Measurements from ENCODE around the gene DLG2. TPM values are rescaled to one million over a fixed set of nuclear protein-coding genes. Genes with fewer than 3 reads are reported as not detected.

DLG2 gene
- total RNA-seq, 4 donors from 2014 or later, result 7.3 to 14.1 (median 11.1) TPM

- WGBS, result 54% methylated on average over 4 of the region's 4 CpGs
- Histone ChIP-seq H3K9me3 (no peaks in the 10 kb centered on the region), H3K27ac (replicated peaks in 1 of 4) (peak overlapping the region in 3 of 4 donors; percentile 51 to 64 (median 63)), H3K4me1 (peaks cover 0 to 37% (median 34%) of the 10 kb centered on the region in 4 donors), H3K36me3 (no peaks in the 10 kb centered on the region), H3K4me3 (no peak overlapping the region), H3K27me3 (no peaks in the 10 kb centered on the region)
- no peak for DNase-seq (ENCODE audit: extremely low spot score)
- no peak for TF ChIP-seq EP300 (IDR thresholded peaks at IDR 0.05)
- intact Hi-C loops (cut with DNase I), result no loop called here
These were observed 1085.3 kb downstream of the DLG2 start for GRCh38 chr11:84541731-84542340.

- no peaks in the 10 kb centered on the region for H3K9me3 ChIP-seq
- H3K36me3 ChIP-seq, result no peaks in the 10 kb centered on the region
- no peak overlapping the region for H3K27ac ChIP-seq (replicated peaks in 1 of 4)
- H3K4me1 ChIP-seq, result peaks cover 0 to 4% (median 3%) of the 10 kb centered on the region in 4 donors
- no peak overlapping the region for H3K4me3 ChIP-seq
- no peaks in the 10 kb centered on the region for H3K27me3 ChIP-seq
- TF ChIP-seq POLR2AphosphoS5 (IDR thresholded peaks at IDR 0.05), result no peak
- TF ChIP-seq, protein P1, sequence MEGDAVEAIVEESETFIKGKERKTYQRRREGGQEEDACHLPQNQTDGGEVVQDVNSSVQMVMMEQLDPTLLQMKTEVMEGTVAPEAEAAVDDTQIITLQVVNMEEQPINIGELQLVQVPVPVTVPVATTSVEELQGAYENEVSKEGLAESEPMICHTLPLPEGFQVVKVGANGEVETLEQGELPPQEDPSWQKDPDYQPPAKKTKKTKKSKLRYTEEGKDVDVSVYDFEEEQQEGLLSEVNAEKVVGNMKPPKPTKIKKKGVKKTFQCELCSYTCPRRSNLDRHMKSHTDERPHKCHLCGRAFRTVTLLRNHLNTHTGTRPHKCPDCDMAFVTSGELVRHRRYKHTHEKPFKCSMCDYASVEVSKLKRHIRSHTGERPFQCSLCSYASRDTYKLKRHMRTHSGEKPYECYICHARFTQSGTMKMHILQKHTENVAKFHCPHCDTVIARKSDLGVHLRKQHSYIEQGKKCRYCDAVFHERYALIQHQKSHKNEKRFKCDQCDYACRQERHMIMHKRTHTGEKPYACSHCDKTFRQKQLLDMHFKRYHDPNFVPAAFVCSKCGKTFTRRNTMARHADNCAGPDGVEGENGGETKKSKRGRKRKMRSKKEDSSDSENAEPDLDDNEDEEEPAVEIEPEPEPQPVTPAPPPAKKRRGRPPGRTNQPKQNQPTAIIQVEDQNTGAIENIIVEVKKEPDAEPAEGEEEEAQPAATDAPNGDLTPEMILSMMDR (IDR thresholded peaks at IDR 0.05), result no peak
- no peak for TF ChIP-seq POLR2A (IDR thresholded peaks at IDR 0.05; ENCODE audit: low read depth)
- TF ChIP-seq EP300 (IDR thresholded peaks at IDR 0.05), result no peak
- 90% methylated on average over 3 of the region's 3 CpGs for WGBS
- DNase-seq (ENCODE audit: extremely low spot score), result no peak
- intact Hi-C loops (cut with DNase I), result no loop called here
These were observed 1090.7 kb downstream of the DLG2 start for GRCh38 chr11:84536456-84536855.

- H3K4me3 ChIP-seq, result no peak overlapping the region
- no peak for DNase-seq (ENCODE audit: extremely low spot score)
- TF ChIP-seq POLR2A (IDR thresholded peaks at IDR 0.05; ENCODE audit: low read depth), result no peak
- TF ChIP-seq, protein P1 (IDR thresholded peaks at IDR 0.05), result no peak
- no peak for TF ChIP-seq EP300 (IDR thresholded peaks at IDR 0.05)
- TF ChIP-seq POLR2AphosphoS5 (IDR thresholded peaks at IDR 0.05), result no peak
- H3K27me3 ChIP-seq, result no peaks in the 10 kb centered on the region
- no peaks in the 10 kb centered on the region for H3K36me3 ChIP-seq
- WGBS, result 92% methylated on average over 4 of the region's 4 CpGs
- no peaks in the 10 kb centered on the region for H3K9me3 ChIP-seq
- no peaks in the 10 kb centered on the region for H3K4me1 ChIP-seq
- intact Hi-C loops (cut with DNase I), result no loop called here
- H3K27ac ChIP-seq (replicated peaks in 1 of 4), result no peak overlapping the region
These were observed 1094.8 kb downstream of the DLG2 start for GRCh38 chr11:84532364-84532763.

DNA sequence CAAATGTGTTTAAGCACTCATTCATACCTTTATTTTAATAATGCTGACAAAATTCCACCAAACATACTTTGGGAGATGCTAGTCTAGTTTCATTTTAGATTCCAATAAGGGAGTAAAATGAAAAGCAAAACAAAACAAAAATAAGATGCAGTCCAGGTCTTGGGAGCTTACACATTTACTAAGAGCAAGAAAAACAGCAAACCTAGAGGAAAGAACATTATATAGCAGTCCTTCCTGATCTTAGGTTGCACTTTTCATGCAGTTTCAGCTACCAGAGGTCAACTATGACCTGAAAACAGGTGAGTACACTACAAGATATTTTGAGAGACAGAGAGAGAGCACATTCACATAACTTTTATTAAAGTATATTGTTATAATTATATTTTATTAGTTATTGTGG, 1100.9 kb downstream of the DLG2 start:
- intact Hi-C loops (cut with DNase I), result loop anchor here (10.0 kb wide), 1 partner anchor 691 kb away; no protein-coding TSS in a partner anchor
- Histone ChIP-seq H3K27ac (replicated peaks in 1 of 4) (no peak overlapping the region), H3K4me3 (no peak overlapping the region)

DNA sequence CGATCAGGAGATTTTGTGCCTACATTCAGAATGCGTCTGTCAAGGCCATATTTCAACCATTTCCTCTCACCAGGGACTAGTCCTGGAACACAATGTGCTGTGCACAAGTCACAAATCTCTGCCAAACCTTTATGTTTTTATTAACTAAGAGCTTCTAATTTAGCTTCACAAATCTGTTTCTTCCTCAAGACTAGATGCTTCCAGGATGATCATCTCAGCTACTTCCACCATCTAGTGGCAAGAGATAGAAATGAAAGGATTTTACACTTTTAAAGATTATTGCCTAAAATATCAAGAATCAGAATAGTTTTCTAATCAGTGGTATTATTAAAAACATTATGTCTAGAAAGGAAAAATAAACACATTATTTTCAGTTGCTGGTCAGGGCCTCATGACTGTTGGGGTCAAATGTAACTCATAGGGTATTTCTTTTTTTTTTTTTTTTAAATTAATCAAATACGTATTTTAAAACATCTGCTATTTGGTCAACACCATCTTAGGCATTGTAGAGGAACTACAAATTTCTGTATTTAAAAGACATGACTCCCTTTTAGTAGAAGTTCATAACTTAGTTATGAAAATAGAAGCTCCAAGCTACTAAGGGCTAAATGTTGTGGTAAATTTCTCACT, 1102.6 kb downstream of the DLG2 start:
- H3K9me3 ChIP-seq, result no peaks in the 10 kb centered on the region
- DNase-seq (ENCODE audit: extremely low spot score), result no peak
- no peak for TF ChIP-seq POLR2A (IDR thresholded peaks at IDR 0.05; ENCODE audit: low read depth)
- peak in 1 of 2 donors; percentile 10 for TF ChIP-seq POLR2AphosphoS5 (IDR thresholded peaks at IDR 0.05)
- peak; percentile 31 for TF ChIP-seq EP300 (IDR thresholded peaks at IDR 0.05)
- TF ChIP-seq, protein P1 (IDR thresholded peaks at IDR 0.05), result peak; percentile 46 to 54 (median 49)
- H3K4me3 ChIP-seq, result no peak overlapping the region
- H3K36me3 ChIP-seq, result no peaks in the 10 kb centered on the region
- intact Hi-C loops (cut with DNase I), result loop anchor here (10.0 kb wide), 1 partner anchor 690 kb away; no protein-coding TSS in a partner anchor
- peak overlapping the region in 2 of 4 donors; percentile 12 to 15 for H3K27ac ChIP-seq (replicated peaks in 1 of 4)
- H3K27me3 ChIP-seq, result no peaks in the 10 kb centered on the region
- H3K4me1 ChIP-seq, result peaks cover 0 to 33% (median 20%) of the 10 kb centered on the region in 4 donors
- WGBS, result 57% methylated on average over 3 of the region's 3 CpGs

More for the DNA sequence above, 1100.9 kb downstream of the DLG2 start:
- no peaks in the 10 kb centered on the region for H3K27me3 ChIP-seq
- no peaks in the 10 kb centered on the region for H3K36me3 ChIP-seq
- TF ChIP-seq, protein P1 (IDR thresholded peaks at IDR 0.05), result no peak
- TF ChIP-seq POLR2AphosphoS5 (IDR thresholded peaks at IDR 0.05) (no peak), POLR2A (IDR thresholded peaks at IDR 0.05; ENCODE audit: low read depth) (no peak), EP300 (IDR thresholded peaks at IDR 0.05) (no peak)
- DNase-seq (ENCODE audit: extremely low spot score), result no peak
- peaks cover 0 to 33% (median 20%) of the 10 kb centered on the region in 4 donors for H3K4me1 ChIP-seq
- H3K9me3 ChIP-seq, result no peaks in the 10 kb centered on the region
